PC-3 (cell line): ENCODE results near the gene WAC. TPM values are rescaled to one million over a fixed set of nuclear protein-coding genes. Genes with fewer than 3 reads are reported as not detected.
"Not testable (repeated sequence)": the region's sequence is repeated elsewhere in the genome, so short reads cannot be mapped to it uniquely, and the experiment has no call there.

Experiments
- ATAC-seq: fragments of 200-7000 bp; cut with Tn5 transposase; 2 replicates; pipeline ENCODE4 v1.9.1; 2020; ENCODE audit warnings: mild to moderate bottlenecking, moderate library complexity
- BruUV-seq: library from RNA; stranded (reverse); fragments of 400-500 nt; replicated peaks from 2 replicates; lab custom pipeline; 2021; lab: Mats Ljungman, UMichigan
- CTCF ChIA-PET: fragments of 300-600 bp; sonication (Branson Sonifier 250); formaldehyde crosslinking; loops from one replicate; lab custom pipeline; 2022; ENCODE audit warnings: antibody characterized with exemption; lab: Charles Lee
- POLR2A ChIA-PET: fragments of 300-600 bp; sonication (Branson Sonifier 250); formaldehyde crosslinking; loops from one replicate; lab custom pipeline; 2022; ENCODE audit warnings: antibody characterized with exemption; ENCODE audit not compliant: unreplicated experiment; lab: Charles Lee
- DNase-seq: peaks from one replicate; pipeline ENCODE4 v3.0.0-alpha.2; 2015
- H2AFZ ChIP-seq: fragments of 300-600 bp; sonication (generic); 2 replicates; pipeline ENCODE4 v1.6.0; 2016; ENCODE audit warnings: antibody characterized with exemption, low read length
- H3F3A ChIP-seq: fragments of 300-600 bp; sonication (generic); one replicate; pipeline ENCODE4 v1.6.0; 2017; ENCODE audit warnings: antibody characterized with exemption, low read length, control low read depth, mild to moderate bottlenecking; ENCODE audit not compliant: unreplicated experiment
- H3K27ac ChIP-seq: fragments of 300-600 bp; sonication (generic); 2 replicates; pipeline ENCODE4 v1.5.1; 2016; ENCODE audit warnings: mild to moderate bottlenecking, low read length
- H3K27me3 ChIP-seq: fragments of 300-600 bp; sonication (generic); 2 replicates; pipeline ENCODE4 v1.6.1; 2016; ENCODE audit warnings: low read length, mixed read lengths
- H3K36me3 ChIP-seq: fragments of 300-600 bp; sonication (generic); 2 replicates; pipeline ENCODE4 v1.6.1; 2016; ENCODE audit warnings: low read depth, mixed run types, low read length, mixed read lengths
- H3K4me1 ChIP-seq: fragments of 300-600 bp; sonication (generic); 2 replicates; pipeline ENCODE4 v1.5.1; 2016; ENCODE audit warnings: low read length; ENCODE audit not compliant: insufficient read depth
- H3K4me2 ChIP-seq: fragments of 300-600 bp; sonication (generic); 2 replicates; pipeline ENCODE4 v1.6.0; 2016; ENCODE audit warnings: low read length
- H3K4me3 ChIP-seq: fragments of 300-600 bp; sonication (generic); 2 replicates; pipeline ENCODE4 v1.5.1; 2016; ENCODE audit warnings: mild to moderate bottlenecking, low read length, mixed read lengths
- H3K79me2 ChIP-seq: fragments of 300-600 bp; sonication (generic); 2 replicates; pipeline ENCODE4 v1.6.1; 2017; ENCODE audit warnings: low read length, mixed read lengths
- H3K9ac ChIP-seq: fragments of 300-600 bp; sonication (generic); 2 replicates; pipeline ENCODE4 v1.6.0; 2016; ENCODE audit warnings: mild to moderate bottlenecking, low read length
- H3K9me2 ChIP-seq: fragments of 300-600 bp; sonication (generic); replicated peaks from 2 replicates; pipeline ENCODE4 v1.6.1; 2016; ENCODE audit warnings: mixed run types, low read length, mixed read lengths
- H3K9me3 ChIP-seq: fragments of 300-600 bp; sonication (generic); 2 replicates; pipeline ENCODE4 v1.6.1; 2016; ENCODE audit warnings: low read length, mixed read lengths
- H4K20me1 ChIP-seq: fragments of 300-600 bp; sonication (generic); 2 replicates; pipeline ENCODE4 v1.6.1; 2016; ENCODE audit warnings: low read length, mixed read lengths
- CTCF ChIP-seq: fragments of 300-600 bp; sonication (generic); conservative IDR thresholded peaks from 2 replicates; pipeline ENCODE4 v1.5.1; 2017; ENCODE audit warnings: antibody characterized with exemption, low read depth, mild to moderate bottlenecking, low read length
- EZH2 ChIP-seq: fragments of 300-600 bp; sonication (generic); IDR thresholded peaks from one replicate; pipeline ENCODE4 v1.6.1; 2017; ENCODE audit warnings: antibody characterized with exemption, mild to moderate bottlenecking, low read length; ENCODE audit not compliant: unreplicated experiment
- EZH2phosphoT487 ChIP-seq: fragments of 300-600 bp; sonication (generic); IDR thresholded peaks from 2 replicates; pipeline ENCODE4 v1.6.1; 2018; ENCODE audit warnings: mild to moderate bottlenecking, antibody characterized with exemption, low read length, borderline replicate concordance
- intact Hi-C: fragments of 100-400 bp; cut with micrococcal nuclease; formaldehyde crosslinking; loops from 2 replicates; pipeline ENCODE4 v1.9.0; 2023
- total RNA-seq: library from RNA; depleted of rRNA; stranded (reverse); fragments of >200 nt; gene quantifications from 2 replicates; pipeline ENCODE4 v1.2.3, GENCODE V29; 2014

Gene WAC
- total RNA-seq, 1 experiment from 2014 or later, result 49.2 TPM

GRCh38 chr10:28644647-28645046 is 111.7 kb downstream of the WAC start:
- Histone ChIP-seq H3K27ac (no peak overlapping the region), H3K4me1 (no peaks in the 10 kb centered on the region), H3K4me2 (no peak overlapping the region), H3K36me3 (no peaks in the 10 kb centered on the region), H3K27me3 (no peaks in the 10 kb centered on the region), H3K4me3 (no peak overlapping the region), H4K20me1 (no peaks in the 10 kb centered on the region), H3K9me2 (no peaks in the 10 kb centered on the region), H3F3A (no peaks in the 10 kb centered on the region), H3K9ac (no peak overlapping the region), H3K79me2 (no peaks in the 10 kb centered on the region), H3K9me3 (no peaks in the 10 kb centered on the region), H2AFZ (no peak overlapping the region)
- ATAC-seq (no peak), DNase-seq (no peak)
- no TSS peak for BruUV-seq
- ChIA-PET POLR2A (no interaction called here), CTCF (no interaction called here)
- TF ChIP-seq CTCF, result no peak
- no peak for TF ChIP-seq EZH2phosphoT487
- no peak for TF ChIP-seq EZH2
- intact Hi-C loops, result no loop called here

DNA sequence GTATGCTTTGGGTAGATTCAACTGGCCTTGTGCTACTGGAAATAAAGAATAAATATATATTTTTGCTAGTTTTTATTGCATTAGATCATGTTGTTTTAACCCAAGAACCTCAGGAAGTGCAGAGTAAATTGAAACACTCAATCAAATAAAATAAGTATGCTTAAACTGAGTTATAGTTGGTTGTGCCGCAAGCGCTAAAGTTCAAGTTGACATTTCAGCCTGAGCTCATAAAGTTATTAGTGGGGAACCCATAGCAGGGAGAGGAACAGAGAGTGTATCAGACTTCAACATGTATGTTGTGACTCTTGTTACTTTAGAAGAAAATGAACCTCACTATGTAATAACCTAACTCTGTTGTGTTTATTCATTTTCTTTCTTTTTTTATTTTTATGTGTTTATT is 119.2 kb downstream of the WAC start:
- H3K36me3 ChIP-seq, result no peaks in the 10 kb centered on the region
- POLR2A ChIA-PET, result no interaction called here
- no peak overlapping the region for H3K9ac ChIP-seq
- TF ChIP-seq EZH2phosphoT487 (no peak), CTCF (no peak), EZH2 (no peak)
- CTCF ChIA-PET, result no interaction called here
- ATAC-seq (no peak), DNase-seq (no peak)
- H3K27me3 ChIP-seq, result no peaks in the 10 kb centered on the region
- no peaks in the 10 kb centered on the region for H4K20me1 ChIP-seq
- no peak overlapping the region for H3K4me2 ChIP-seq
- BruUV-seq, result no TSS peak
- H3K4me3 ChIP-seq, result no peak overlapping the region
- no peak overlapping the region for H3K27ac ChIP-seq
- no peak overlapping the region for H2AFZ ChIP-seq
- no peaks in the 10 kb centered on the region for H3K4me1 ChIP-seq
- H3K9me3 ChIP-seq, result no peaks in the 10 kb centered on the region
- intact Hi-C loops, result no loop called here
- no peaks in the 10 kb centered on the region for H3F3A ChIP-seq
- no peaks in the 10 kb centered on the region for H3K9me2 ChIP-seq
- no peaks in the 10 kb centered on the region for H3K79me2 ChIP-seq

- Histone ChIP-seq H3K27ac (no peak overlapping the region), H3K4me1 (no peaks in the 10 kb centered on the region), H3K9me3 (no peaks in the 10 kb centered on the region), H3K9ac (no peak overlapping the region), H2AFZ (no peak overlapping the region), H4K20me1 (no peaks in the 10 kb centered on the region), H3K9me2 (no peaks in the 10 kb centered on the region), H3K4me3 (no peak overlapping the region), H3K79me2 (no peaks in the 10 kb centered on the region), H3K4me2 (no peak overlapping the region), H3K27me3 (no peaks in the 10 kb centered on the region), H3K36me3 (no peaks in the 10 kb centered on the region), H3F3A (no peaks in the 10 kb centered on the region)
- no peak for DNase-seq
- intact Hi-C loops, result no loop called here
- TF ChIP-seq CTCF (no peak), EZH2phosphoT487 (no peak), EZH2 (no peak)
- POLR2A ChIA-PET, result no interaction called here
- CTCF ChIA-PET, result no interaction called here
- no peak for ATAC-seq
- no TSS peak for BruUV-seq
These were observed 119.8 kb downstream of the WAC start for GRCh38 chr10:28652703-28653102.

GRCh38 chr10:28658824-28659223 is 125.9 kb downstream of the WAC start:
- BruUV-seq, H3K27ac ChIP-seq, ATAC-seq, H2AFZ ChIP-seq, H3K36me3 ChIP-seq, H3F3A ChIP-seq, CTCF ChIA-PET, POLR2A ChIA-PET, H3K9me2 ChIP-seq, DNase-seq, H3K79me2 ChIP-seq, intact Hi-C loops, H3K4me1 ChIP-seq, H3K4me2 ChIP-seq, H3K27me3 ChIP-seq, H3K4me3 ChIP-seq, H3K9ac ChIP-seq, H4K20me1 ChIP-seq, H3K9me3 ChIP-seq: not testable (repeated sequence)
